ENCODE data around the gene CACNA2D3. TPM values are rescaled to one million over a fixed set of nuclear protein-coding genes. Genes with fewer than 3 reads are reported as not detected.
A peak's percentile ranks its signal among the peaks of the same experiment; 100 is the strongest.

CACNA2D3 gene
- polyA plus RNA-seq, 3 donors = 8.3 to 21.5 (median 10.4) TPM

GRCh38 chr3:54547051-54547450 lies 424.7 kb downstream of the CACNA2D3 start:
- peaks cover 0 to 8% (median 3%) of the 10 kb centered on the region in 7 donors for H3K9me3 Mint-ChIP-seq
- Histone ChIP-seq H3K36me3 (replicated peaks in 1 of 2; ENCODE audit: control insufficient read depth in 1 of 2, insufficient read depth in 2 of 2, low read length in 2 of 2) (no peaks in the 10 kb centered on the region), H3K79me2 (ENCODE audit: insufficient read depth, low read length) (no peaks in the 10 kb centered on the region), H3K9ac (ENCODE audit: insufficient read depth, low read length, poor library complexity, severe bottlenecking) (no peak overlapping the region), H3K4me2 (replicated peaks; ENCODE audit: extremely low read depth, low read length, poor library complexity, severe bottlenecking) (no peak overlapping the region), H2AFZ (ENCODE audit: insufficient read depth, low read depth, low read length, poor library complexity, severe bottlenecking) (no peak overlapping the region), H3K4me3 (replicated peaks in 1 of 3; ENCODE audit: low read depth in 2 of 3, low read length in 3 of 3) (no peak overlapping the region), H3K27me3 (ENCODE audit: control insufficient read depth in 2 of 2, insufficient read depth in 2 of 2, low read length in 2 of 2) (no peaks in the 10 kb centered on the region), H3K4me1 (ENCODE audit: control insufficient read depth in 1 of 2, insufficient read depth in 2 of 2, low read length in 2 of 2) (no peaks in the 10 kb centered on the region), H3K9me3 (replicated peaks in 1 of 2; ENCODE audit: control insufficient read depth in 1 of 2, insufficient read depth in 1 of 2, low read length in 2 of 2) (peaks cover 0 to 4% of the 10 kb centered on the region in 2 donors), H4K20me1 (ENCODE audit: insufficient read depth, low read length) (no peaks in the 10 kb centered on the region), H3K27ac (ENCODE audit: low read depth in 1 of 2, low read length in 2 of 2) (no peak overlapping the region)
- no peak overlapping the region for H3K27ac Mint-ChIP-seq
- peaks cover 0 to 2% (median 0%) of the 10 kb centered on the region in 3 donors for H3K27me3 Mint-ChIP-seq (ENCODE audit: low read depth in 3 of 3)
- no peaks in the 10 kb centered on the region for H3K4me1 Mint-ChIP-seq
- no peaks in the 10 kb centered on the region for H3K36me3 Mint-ChIP-seq
- intact Hi-C loops (cut with micrococcal nuclease) = no loop called here
- DNase-seq = no peak
- WGBS (ENCODE audit: insufficient coverage) = 100% methylated on average over 1 of the region's 2 CpGs
- H3K4me3 Mint-ChIP-seq = no peak overlapping the region
- no peak for TF ChIP-seq CTCF (IDR thresholded peaks at IDR 0.05)

- no peaks in the 10 kb centered on the region for H3K36me3 Mint-ChIP-seq
- H3K27me3 Mint-ChIP-seq (ENCODE audit: low read depth in 3 of 3) = peaks cover 0 to 2% (median 0%) of the 10 kb centered on the region in 3 donors
- no peak overlapping the region for H3K9ac ChIP-seq (ENCODE audit: insufficient read depth, low read length, poor library complexity, severe bottlenecking)
- H3K4me1 ChIP-seq (ENCODE audit: control insufficient read depth in 1 of 2, insufficient read depth in 2 of 2, low read length in 2 of 2) = no peaks in the 10 kb centered on the region
- no peak overlapping the region for H3K4me3 Mint-ChIP-seq
- peak overlapping the region in 1 of 7 donors; percentile 37 for H3K27ac Mint-ChIP-seq
- H3K4me1 Mint-ChIP-seq = no peaks in the 10 kb centered on the region
- H2AFZ ChIP-seq (ENCODE audit: insufficient read depth, low read depth, low read length, poor library complexity, severe bottlenecking) = no peak overlapping the region
- no peaks in the 10 kb centered on the region for H3K27me3 ChIP-seq (ENCODE audit: control insufficient read depth in 2 of 2, insufficient read depth in 2 of 2, low read length in 2 of 2)
- no peaks in the 10 kb centered on the region for H4K20me1 ChIP-seq (ENCODE audit: insufficient read depth, low read length)
- 100% methylated on average over 1 of the region's 2 CpGs for WGBS (ENCODE audit: insufficient coverage)
- TF ChIP-seq CTCF (IDR thresholded peaks at IDR 0.05) = no peak
- no peaks in the 10 kb centered on the region for H3K79me2 ChIP-seq (ENCODE audit: insufficient read depth, low read length)
- peaks cover 0 to 4% of the 10 kb centered on the region in 2 donors for H3K9me3 ChIP-seq (replicated peaks in 1 of 2; ENCODE audit: control insufficient read depth in 1 of 2, insufficient read depth in 1 of 2, low read length in 2 of 2)
- no peak overlapping the region for H3K27ac ChIP-seq (ENCODE audit: low read depth in 1 of 2, low read length in 2 of 2)
- no peak for DNase-seq
- no peak overlapping the region for H3K4me2 ChIP-seq (replicated peaks; ENCODE audit: extremely low read depth, low read length, poor library complexity, severe bottlenecking)
- no peak overlapping the region for H3K4me3 ChIP-seq (replicated peaks in 1 of 3; ENCODE audit: low read depth in 2 of 3, low read length in 3 of 3)
- intact Hi-C loops (cut with micrococcal nuclease) = no loop called here
- no peaks in the 10 kb centered on the region for H3K36me3 ChIP-seq (replicated peaks in 1 of 2; ENCODE audit: control insufficient read depth in 1 of 2, insufficient read depth in 2 of 2, low read length in 2 of 2)
- peaks cover 0 to 8% (median 3%) of the 10 kb centered on the region in 7 donors for H3K9me3 Mint-ChIP-seq
These were observed 425.5 kb downstream of the CACNA2D3 start for GRCh38 chr3:54547846-54548245.

Data from CD14-positive monocyte (primary cell).